Activated naive CD8-positive, alpha-beta T cell treated with anti-CD3 and anti-CD28 coated beads for 36 hours (primary cell): Measurements from ENCODE around the gene STAMBP. TPM values are rescaled to one million over a fixed set of nuclear protein-coding genes. Genes with fewer than 3 reads are reported as not detected.

Source experiments
- DNase-seq: peaks from one replicate; pipeline ENCODE4 v3.0.0; 2021
- H3K27ac Mint-ChIP-seq: one replicate; pipeline ENCODE4 v1.8.0; 2022; ENCODE audit warnings: mild to moderate bottlenecking, moderate library complexity, mixed read lengths
- H3K27me3 Mint-ChIP-seq: one replicate; pipeline ENCODE4 v1.8.0; 2022; ENCODE audit warnings: mild to moderate bottlenecking, mixed read lengths
- H3K36me3 Mint-ChIP-seq: one replicate; pipeline ENCODE4 v1.8.0; 2021; ENCODE audit warnings: mild to moderate bottlenecking, mixed read lengths
- H3K4me1 Mint-ChIP-seq: one replicate; pipeline ENCODE4 v1.8.0; 2021; ENCODE audit warnings: mixed read lengths
- H3K4me3 Mint-ChIP-seq: one replicate; pipeline ENCODE4 v1.8.0; 2022; ENCODE audit warnings: mild to moderate bottlenecking, moderate library complexity, mixed read lengths
- H3K9me3 Mint-ChIP-seq: one replicate; pipeline ENCODE4 v1.8.0; 2022; ENCODE audit warnings: mixed read lengths
- total RNA-seq, 2 experiments: library from RNA; stranded (reverse); gene quantifications; one replicate each; pipeline ENCODE4 v1.2.3, GENCODE V29; 2021

Gene STAMBP
- total RNA-seq, 2 experiments from 2014 or later = 72.6 to 76.4 TPM

DNA sequence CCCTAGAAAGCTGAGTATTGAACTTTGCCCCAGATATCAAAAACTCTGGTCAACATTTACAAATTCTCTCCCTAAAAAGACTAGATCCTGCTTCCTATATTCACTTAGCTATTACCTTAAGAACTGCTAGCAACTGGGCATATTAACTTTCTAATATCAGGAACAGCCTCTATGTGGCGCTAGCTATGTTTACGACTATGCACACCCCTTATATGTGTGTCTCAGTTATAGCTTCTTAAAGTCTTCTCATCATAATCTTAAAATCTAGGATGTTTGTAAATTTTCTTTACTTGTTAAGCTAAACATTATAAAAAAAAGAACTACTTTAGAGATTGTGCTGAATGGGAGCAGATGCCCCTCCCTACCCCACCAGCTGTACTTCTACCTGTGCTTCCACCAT is 1.7 kb upstream of the STAMBP start:
- H3K36me3 Mint-ChIP-seq = peaks cover 11% of the 10 kb centered on the region
- no peaks in the 10 kb centered on the region for H3K27me3 Mint-ChIP-seq
- peaks cover 34% of the 10 kb centered on the region for H3K4me1 Mint-ChIP-seq
- H3K4me3 Mint-ChIP-seq = no peak overlapping the region
- DNase-seq = no peak
- no peaks in the 10 kb centered on the region for H3K9me3 Mint-ChIP-seq
- no peak overlapping the region for H3K27ac Mint-ChIP-seq

DNA sequence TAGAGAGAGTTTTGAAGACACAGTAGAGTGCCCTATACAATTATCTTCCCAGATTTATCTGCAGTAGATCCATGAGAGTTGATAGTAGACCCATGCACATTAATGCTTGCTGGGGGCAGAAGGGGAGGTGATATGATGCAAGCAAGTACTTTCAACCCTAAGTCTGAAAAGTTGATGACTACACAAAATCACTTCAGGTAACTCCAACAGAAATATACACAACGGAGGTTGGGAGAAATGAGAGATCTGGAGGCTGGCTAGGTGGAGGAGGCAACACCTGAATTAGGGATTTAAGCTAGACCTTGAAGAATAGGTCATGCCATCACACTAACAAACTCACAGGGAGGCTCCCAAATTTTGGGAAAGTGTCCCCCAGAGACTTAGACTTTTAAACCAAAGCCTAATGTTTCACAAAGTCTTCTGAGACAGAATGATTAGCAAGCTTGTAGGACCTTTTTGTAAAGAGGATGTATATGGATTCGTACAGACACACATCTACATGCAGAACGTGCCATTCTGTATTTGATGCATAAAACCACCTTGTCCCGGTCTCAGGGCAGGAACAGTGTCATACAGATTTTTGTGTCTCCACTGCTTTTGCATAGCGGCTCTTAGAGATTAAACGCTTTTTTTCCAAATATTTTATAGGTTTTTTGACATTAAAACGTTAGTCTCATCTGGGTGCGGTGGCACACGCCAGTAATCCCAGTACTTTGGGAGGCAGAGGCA is 937 bp upstream of the STAMBP start:
- DNase-seq = no peak
- Mint-ChIP-seq H3K4me3 (peak overlapping the region; percentile 98), H3K27ac (peak overlapping the region; percentile 96), H3K9me3 (peaks cover 5% of the 10 kb centered on the region), H3K4me1 (peaks cover 40% of the 10 kb centered on the region), H3K36me3 (peaks cover 20% of the 10 kb centered on the region), H3K27me3 (no peaks in the 10 kb centered on the region)

DNA sequence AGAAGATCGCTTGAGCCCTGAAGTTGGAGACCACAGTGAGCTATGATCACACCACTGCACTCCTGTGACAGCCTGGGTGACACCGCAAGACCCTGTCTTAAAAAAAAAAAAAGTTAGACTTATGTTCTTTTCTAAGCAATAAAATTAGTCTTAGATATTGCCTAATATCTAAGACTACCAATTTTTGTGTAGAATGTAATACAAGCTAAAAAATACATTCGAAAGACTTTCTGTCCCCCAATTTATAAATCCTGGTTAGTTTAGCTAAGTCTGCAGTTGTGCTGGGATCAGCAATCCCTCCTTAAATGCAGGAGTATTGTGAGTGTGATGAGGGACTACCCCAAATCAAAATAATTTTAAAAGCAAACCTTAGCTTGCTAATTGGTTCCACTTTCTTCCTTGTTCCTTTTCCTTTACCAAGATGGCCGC is 358 bp upstream of the STAMBP start:
- Mint-ChIP-seq H3K27ac (peak overlapping the region; percentile 96), H3K36me3 (peaks cover 22% of the 10 kb centered on the region), H3K27me3 (no peaks in the 10 kb centered on the region), H3K9me3 (peaks cover 6% of the 10 kb centered on the region), H3K4me3 (peak overlapping the region; percentile 98), H3K4me1 (peaks cover 41% of the 10 kb centered on the region)
- no peak for DNase-seq

DNA sequence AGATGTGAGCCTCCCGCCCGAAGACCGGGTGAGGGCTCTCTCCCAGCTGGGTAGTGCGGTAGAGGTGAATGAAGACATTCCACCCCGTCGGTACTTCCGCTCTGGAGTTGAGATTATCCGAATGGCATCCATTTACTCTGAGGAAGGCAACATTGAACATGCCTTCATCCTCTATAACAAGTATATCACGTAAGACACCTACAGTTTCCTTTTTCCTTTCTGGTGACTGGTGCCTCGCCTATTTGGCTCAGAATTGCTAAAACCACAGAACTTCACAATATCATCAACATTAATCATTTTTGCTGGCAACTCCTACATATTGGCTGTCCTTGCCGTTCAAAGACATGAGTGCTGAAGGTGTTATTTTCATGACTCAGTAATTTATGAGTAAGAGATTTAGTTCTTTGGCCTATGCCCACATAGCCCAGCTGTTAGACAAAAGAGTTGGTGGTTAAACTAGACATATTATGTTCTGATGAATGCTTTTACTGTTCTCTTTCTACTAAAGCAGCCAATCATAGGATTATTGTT is 2.2 kb downstream of the STAMBP start:
- Mint-ChIP-seq H3K27ac (peak overlapping the region; percentile 96), H3K36me3 (peaks cover 33% of the 10 kb centered on the region), H3K4me3 (peak overlapping the region; percentile 98), H3K27me3 (no peaks in the 10 kb centered on the region), H3K9me3 (peaks cover 6% of the 10 kb centered on the region), H3K4me1 (peaks cover 37% of the 10 kb centered on the region)
- DNase-seq = peak; percentile 28

DNA sequence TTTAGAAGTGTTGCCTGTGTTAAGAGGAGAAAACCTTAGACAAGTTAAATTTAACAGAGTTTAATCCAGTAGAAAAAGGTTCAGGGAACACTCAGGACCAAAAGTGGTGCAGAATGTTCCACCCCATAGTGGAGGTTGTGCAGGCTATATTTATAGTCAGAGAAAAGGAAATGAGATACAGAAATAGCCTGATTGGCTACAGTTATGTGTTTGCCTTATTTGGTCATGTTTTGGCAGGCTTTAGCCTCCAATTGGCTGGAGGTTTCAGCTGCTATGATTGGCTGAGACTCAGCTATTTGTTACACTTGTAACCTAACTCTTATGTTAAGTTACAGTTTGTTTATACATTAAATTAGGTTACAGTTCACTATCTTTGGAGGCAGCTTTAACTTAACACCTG is 4.2 kb downstream of the STAMBP start:
- DNase-seq = no peak
- H3K27ac Mint-ChIP-seq = no peak overlapping the region
- H3K9me3 Mint-ChIP-seq = peaks cover 6% of the 10 kb centered on the region
- no peaks in the 10 kb centered on the region for H3K27me3 Mint-ChIP-seq
- peaks cover 34% of the 10 kb centered on the region for H3K4me1 Mint-ChIP-seq
- peaks cover 39% of the 10 kb centered on the region for H3K36me3 Mint-ChIP-seq
- H3K4me3 Mint-ChIP-seq = no peak overlapping the region

DNA sequence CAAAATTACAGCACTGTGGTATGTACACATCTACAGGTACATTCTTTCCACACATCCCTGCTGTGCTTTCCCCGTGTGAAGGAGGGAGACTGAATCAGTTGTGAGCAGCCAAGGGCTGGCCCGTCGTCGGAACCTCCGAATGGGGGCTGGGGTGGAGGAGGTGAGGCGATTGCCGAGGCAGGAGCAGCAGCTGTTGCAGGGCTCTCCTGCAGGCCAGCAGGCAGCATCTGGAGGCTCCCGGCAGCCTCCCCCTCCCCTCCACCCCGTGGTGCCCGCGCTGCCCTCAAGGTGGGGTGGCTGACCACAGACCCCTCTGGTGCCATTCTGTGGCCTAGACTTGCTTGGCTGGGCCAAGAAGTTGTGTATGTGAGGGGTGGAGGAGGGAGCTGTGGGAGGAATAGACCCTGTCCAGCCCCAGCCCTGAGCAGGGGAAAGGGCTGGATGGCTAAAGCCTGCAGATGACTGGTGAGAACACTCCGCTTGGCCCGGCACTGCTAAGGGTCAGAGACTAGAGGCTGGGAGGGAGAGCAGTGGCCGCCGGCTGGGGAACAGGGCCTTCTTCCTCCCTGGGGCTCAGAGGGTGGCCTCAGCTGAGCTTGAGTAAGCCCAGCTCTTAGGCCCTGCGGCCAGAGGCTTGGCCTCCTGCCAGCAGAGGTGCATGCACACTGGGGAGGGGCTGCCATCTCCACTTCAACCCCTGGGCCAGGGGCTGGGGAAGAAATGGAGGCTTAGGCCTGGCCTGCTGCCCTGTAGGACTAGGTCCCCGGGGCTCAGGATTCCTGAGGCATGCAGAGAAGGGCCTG is 7.6 kb downstream of the STAMBP start:
- H3K27ac Mint-ChIP-seq = no peak overlapping the region
- DNase-seq = no peak
- H3K9me3 Mint-ChIP-seq = peaks cover 6% of the 10 kb centered on the region
- H3K36me3 Mint-ChIP-seq = peaks cover 32% of the 10 kb centered on the region
- peaks cover 14% of the 10 kb centered on the region for H3K4me1 Mint-ChIP-seq
- H3K27me3 Mint-ChIP-seq = no peaks in the 10 kb centered on the region
- H3K4me3 Mint-ChIP-seq = no peak overlapping the region

DNA sequence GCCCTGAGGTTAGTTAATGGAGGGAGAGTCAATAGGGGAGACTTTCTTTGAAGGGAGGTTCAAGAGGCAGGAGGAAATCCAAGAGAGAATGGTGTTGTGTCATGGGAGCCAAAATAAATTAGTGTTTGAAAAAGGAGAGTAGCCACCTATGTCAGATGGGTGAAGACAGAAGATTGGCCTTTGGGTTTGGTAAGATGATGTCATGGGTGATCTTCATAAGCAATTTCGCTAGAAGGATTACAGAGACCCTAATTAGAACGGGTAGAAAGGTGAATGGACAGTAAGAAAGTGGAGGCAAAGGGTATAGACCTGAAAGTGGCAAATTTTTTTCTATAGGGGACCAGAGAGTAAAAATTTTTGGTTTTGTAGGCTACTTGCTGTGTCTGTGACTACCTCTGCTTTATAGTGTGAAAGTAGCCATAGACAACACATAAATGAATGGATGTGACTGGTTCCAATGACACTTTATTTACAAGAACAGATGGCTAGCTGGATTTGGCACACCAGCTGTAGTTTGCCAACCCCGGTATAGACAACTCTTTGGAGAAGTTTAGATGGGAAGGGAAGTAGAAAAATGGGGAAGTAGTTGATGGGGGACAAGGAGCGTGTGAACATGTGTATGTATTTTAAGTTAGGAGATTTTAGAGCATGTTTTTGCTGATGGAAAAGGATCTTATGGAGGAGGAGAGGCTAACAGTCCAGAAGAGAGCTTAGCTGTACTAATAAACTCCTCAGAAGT is 9.3 kb downstream of the STAMBP start:
- Mint-ChIP-seq H3K4me1 (peaks cover 10% of the 10 kb centered on the region), H3K36me3 (peaks cover 22% of the 10 kb centered on the region), H3K9me3 (no peaks in the 10 kb centered on the region), H3K4me3 (no peak overlapping the region), H3K27ac (no peak overlapping the region), H3K27me3 (no peaks in the 10 kb centered on the region)
- no peak for DNase-seq

DNA sequence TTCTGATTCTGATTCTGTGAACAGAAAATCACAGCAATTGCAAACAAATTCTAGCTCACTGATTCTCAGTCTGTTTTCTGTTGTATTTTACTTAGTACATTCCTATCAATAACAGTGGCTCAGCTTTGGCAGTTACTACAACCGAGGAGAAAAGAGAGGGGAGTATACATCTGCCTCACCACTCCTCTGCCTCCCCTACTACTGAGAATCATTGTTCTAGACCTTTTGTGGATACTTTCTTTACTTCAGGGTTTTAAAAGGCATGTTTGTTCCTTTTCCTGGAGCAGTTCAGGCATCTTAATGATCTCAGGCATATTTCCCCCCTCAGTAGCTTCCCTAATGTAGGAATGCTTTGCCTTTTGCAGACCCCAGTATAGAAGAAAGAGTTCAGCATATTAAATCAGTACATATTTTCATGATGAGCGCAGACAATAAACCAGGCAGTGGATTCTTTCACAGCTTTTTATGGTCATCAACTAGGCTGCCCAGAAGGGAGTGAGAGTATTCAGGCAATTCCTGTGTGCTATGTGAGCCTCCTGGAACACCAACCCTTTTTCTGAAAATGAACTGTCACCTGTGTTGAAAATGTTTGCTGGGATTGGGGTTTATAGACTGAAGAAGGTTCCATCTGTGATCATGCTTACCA is 10.3 kb downstream of the STAMBP start:
- Mint-ChIP-seq H3K4me1 (peaks cover 10% of the 10 kb centered on the region), H3K9me3 (no peaks in the 10 kb centered on the region), H3K4me3 (no peak overlapping the region), H3K27me3 (no peaks in the 10 kb centered on the region), H3K36me3 (peaks cover 15% of the 10 kb centered on the region), H3K27ac (no peak overlapping the region)
- no peak for DNase-seq

DNA sequence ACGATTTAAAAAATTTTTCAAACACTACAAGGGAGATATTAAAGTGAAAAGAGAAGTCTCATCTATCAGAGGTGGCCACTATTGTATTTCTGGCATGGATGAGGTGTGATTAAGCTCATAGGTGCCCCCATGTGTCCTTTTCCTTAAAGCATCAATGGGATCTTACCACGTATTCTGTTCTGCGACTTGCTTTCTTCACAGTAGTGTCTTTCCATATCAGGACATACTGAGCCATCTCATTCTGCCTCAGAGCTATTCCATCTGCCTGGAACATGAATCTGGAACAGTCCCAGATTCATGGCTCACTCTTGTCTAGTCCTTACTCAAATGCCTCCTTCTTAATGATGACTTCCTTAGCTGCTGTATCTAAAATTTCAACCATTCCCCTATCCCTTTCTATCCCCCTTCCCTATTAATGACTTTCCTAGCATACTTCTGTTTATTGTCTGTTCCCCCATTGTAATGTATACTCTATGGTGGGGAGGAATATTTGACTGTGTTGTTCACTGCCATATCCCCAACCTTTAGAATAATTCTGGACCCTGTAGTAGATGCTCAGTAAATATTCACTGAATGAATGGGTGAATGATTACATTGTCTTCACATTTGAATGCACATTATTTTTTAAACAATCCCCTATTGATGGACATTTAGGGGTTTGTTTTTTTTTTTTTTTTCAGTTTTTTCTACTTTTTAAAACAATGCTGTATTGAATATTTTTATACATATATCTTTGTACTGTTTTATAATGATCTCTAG is 11.1 kb downstream of the STAMBP start:
- Mint-ChIP-seq H3K9me3 (no peaks in the 10 kb centered on the region), H3K27ac (peak overlapping the region; percentile 18), H3K4me3 (no peak overlapping the region), H3K4me1 (peaks cover 10% of the 10 kb centered on the region), H3K36me3 (peaks cover 10% of the 10 kb centered on the region), H3K27me3 (no peaks in the 10 kb centered on the region)
- no peak for DNase-seq

DNA sequence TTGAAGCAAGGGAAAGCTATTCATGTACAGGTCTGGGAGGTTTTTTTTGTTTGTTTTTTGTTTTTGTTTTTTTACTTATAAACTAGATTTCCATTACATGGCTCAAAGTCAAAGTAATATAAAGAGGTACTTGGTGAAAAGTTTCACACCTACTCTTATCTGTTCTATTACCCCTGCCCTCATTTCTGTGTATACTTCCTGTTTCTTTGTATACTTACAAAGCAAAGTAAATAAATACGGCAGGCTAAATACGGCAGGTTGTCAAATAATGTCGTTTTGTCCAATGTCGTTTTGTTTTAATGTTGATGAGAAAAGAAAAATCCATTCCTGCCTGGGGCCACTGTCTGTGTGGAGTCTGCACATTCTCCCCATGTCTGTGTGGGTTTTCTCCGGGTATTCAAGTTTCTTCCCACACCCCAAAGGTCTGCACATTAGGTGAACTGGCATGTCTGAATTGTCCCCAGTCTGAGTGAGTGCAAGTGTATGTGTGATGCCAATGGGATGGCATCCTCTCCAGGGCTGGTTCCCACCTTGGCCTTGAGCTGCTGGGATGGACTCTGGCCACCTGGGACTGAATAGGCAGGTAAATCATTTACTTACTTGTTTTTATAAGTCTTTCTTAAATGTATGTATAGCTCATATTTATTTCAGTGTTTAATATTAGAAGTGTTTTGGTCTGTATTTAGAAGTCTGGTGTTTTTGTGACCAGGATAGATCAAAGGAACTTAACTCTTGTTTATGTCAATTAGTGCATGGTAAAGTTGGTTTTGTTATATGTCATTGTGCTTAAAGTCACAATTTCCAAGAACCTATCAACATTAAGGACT is 13.4 kb downstream of the STAMBP start:
- DNase-seq = no peak
- H3K36me3 Mint-ChIP-seq = peaks cover 17% of the 10 kb centered on the region
- no peak overlapping the region for H3K4me3 Mint-ChIP-seq
- H3K27ac Mint-ChIP-seq = no peak overlapping the region
- peaks cover 10% of the 10 kb centered on the region for H3K4me1 Mint-ChIP-seq
- H3K27me3 Mint-ChIP-seq = no peaks in the 10 kb centered on the region
- H3K9me3 Mint-ChIP-seq = no peaks in the 10 kb centered on the region

DNA sequence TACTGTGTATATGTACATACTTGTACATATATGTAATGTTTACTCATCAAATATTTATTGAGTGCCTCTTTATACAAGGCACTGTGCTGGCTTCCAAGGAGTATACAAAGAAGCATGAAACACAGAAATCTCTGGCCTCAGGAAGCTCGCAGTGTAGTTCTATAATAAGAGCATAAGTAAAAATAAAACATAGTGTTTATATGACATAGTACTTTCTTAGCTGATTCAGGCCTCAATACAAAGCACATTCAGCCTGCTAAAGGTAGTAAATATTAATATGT is 13.9 kb downstream of the STAMBP start:
- Mint-ChIP-seq H3K9me3 (no peaks in the 10 kb centered on the region), H3K36me3 (peaks cover 19% of the 10 kb centered on the region), H3K4me3 (no peak overlapping the region), H3K27ac (no peak overlapping the region), H3K4me1 (peaks cover 10% of the 10 kb centered on the region), H3K27me3 (no peaks in the 10 kb centered on the region)
- DNase-seq = no peak

DNA sequence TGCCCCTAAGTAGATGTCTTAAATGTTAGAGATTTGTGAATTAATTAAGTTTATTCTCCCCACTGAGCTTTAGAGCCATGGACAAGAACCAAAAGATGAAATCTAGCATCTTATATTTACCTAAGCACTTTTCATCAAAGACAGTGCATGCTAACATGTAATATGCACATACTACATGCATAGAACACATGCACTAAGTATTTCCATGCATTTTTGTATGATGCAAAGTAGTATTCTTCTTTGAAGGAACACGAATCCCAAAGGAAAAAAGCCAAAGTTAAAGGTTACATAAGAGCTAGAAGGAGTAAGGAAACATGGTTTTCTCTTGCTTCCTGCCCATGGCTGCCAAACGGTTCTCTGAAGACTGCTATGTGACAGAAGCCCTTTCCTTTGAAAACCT is 15.3 kb downstream of the STAMBP start:
- peaks cover 18% of the 10 kb centered on the region for H3K36me3 Mint-ChIP-seq

DNA sequence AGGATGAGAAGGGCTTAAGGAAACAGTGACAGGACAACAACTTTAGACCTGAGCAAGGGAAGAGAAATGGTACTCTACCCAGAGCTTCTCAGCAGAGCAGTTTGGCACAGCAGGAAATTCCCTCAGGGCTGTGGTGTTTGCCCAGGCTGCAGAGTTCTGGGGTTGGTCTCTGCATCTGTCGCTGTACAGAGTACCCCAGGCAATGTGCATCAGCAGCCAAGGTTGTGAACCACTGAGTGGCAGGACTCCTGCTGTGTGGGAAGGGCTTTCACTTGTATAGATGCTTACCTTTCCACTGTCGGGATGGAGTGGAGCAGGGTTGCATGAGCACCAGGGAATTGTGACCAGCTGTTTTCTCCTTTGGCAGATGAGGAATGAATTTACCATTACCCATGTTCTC is 21.2 kb downstream of the STAMBP start:
- no peak for DNase-seq
- no peaks in the 10 kb centered on the region for H3K9me3 Mint-ChIP-seq
- peaks cover 21% of the 10 kb centered on the region for H3K36me3 Mint-ChIP-seq
- H3K27ac Mint-ChIP-seq = no peak overlapping the region
- H3K27me3 Mint-ChIP-seq = no peaks in the 10 kb centered on the region
- H3K4me1 Mint-ChIP-seq = peaks cover 5% of the 10 kb centered on the region
- H3K4me3 Mint-ChIP-seq = no peak overlapping the region

More for the DNA sequence above, 15.3 kb downstream of the STAMBP start:
- no peaks in the 10 kb centered on the region for H3K27me3 Mint-ChIP-seq
- no peak overlapping the region for H3K4me3 Mint-ChIP-seq
- H3K9me3 Mint-ChIP-seq = no peaks in the 10 kb centered on the region
- no peak overlapping the region for H3K27ac Mint-ChIP-seq
- no peak for DNase-seq
- peaks cover 7% of the 10 kb centered on the region for H3K4me1 Mint-ChIP-seq
